Measurements from ENCODE around the gene RDH12.
"Not testable (repeated sequence)": the region's sequence is repeated elsewhere in the genome, so short reads cannot be mapped to it uniquely, and the experiment has no call there.

RDH12 gene

DNA sequence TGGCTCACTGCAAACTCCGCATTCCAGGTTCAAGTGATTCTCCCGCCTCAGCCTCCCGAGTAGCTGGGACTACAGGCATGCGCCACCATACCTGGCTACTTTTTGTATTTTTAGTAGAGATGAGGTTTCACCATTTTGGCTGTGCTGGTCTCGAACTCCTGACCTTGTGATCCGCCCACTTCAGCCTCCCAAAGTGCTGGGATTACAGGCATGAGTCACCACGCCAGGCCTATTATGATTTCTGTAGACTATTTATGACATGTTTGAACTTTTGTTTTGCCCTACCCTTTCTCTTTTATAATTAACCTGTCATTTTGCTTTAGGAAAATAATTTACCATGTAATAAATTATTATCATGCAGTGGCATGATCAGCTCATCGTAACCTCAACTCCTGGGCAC, at the start of gene RDH12:
Gene RDH12, plus strand, starts transcription at position 395 of the 400 bp plus-strand sequence. CDS start 20,757 bp downstream, outside the sequence.
- DNase-seq = not testable (repeated sequence)

GRCh38 chr14:67652189-67652588, 49.5 kb upstream of the RDH12 start:
- DNase-seq = no peak

DNA sequence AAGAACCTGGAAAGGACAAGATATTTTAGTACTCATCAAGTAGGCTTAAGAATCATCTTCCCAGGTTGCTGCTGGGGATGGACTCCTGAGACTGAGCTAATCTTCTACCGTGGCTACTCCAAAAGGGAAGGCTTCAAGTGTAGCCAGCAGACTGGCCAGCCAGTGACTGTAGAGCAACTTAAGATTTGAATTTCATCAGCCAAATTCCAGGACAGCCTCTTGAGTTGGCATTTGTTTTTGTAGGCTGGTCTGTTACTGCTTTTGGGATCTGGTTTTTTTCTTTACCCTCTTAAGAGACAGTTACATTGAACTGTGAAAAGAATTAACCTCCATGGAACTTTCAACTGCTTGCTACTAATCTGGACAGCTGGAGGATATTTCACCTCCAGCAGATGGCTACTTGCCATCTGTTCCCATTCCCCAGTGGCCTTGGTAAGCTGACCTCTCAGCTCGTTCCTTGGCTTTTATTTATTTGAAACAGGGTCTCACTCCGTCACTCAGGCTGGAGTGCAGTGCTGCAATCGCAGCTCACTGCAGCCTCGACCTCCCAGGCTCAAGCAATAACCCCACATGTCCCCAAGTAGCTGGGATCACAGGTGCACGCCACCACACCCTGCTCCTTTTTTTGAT, 47.9 kb upstream of the RDH12 start:
- no peak for DNase-seq

DNA sequence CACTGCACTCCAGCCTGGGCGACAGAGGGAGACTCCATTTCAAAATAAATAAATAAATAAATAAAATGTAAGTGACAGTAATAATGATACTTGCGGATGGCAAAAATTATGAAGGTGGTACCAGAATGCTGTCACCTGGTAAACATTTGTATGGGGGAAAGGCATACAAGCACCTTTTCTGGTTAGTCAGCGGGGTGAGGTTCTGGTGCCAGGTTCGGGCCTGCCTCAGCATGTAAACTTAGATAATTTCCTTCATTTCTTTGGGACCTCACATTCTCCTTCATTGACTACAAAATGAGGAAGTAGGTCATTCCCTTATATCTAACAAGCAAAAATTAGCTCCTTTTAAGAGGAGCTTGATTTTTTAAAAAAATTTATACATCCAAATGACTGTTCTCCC, 38.1 kb upstream of the RDH12 start:
- no peak for DNase-seq

- no peak for DNase-seq
Measured at GRCh38 chr14:67665868-67666267, 35.8 kb upstream of the RDH12 start.

- no peak for DNase-seq
Measured at GRCh38 chr14:67666750-67667449, 34.8 kb upstream of the RDH12 start.

GRCh38 chr14:67668559-67668958, 33.1 kb upstream of the RDH12 start:
- DNase-seq = no peak

DNA sequence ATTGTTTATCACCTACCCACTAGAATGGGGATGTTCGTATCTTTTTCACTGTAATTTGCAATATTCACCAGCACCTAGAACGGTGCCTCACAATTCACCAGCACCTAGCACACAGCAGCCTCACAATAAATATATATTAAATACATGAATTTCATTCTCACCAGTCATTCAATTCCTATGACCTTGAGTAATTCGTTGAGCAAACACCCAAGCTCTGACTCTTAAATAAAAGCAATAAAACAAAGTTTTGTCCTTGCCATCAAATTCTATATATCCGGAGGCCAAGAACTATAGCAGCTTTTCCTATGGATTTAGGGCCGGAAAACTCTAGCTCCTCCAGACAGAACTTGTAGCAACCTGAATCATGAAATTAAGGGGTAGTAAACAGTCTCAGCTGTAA, 28.2 kb upstream of the RDH12 start:
- DNase-seq = no peak

- peak; percentile 69 for DNase-seq
Measured at GRCh38 chr14:67674139-67674479, 27.6 kb upstream of the RDH12 start.

DNA sequence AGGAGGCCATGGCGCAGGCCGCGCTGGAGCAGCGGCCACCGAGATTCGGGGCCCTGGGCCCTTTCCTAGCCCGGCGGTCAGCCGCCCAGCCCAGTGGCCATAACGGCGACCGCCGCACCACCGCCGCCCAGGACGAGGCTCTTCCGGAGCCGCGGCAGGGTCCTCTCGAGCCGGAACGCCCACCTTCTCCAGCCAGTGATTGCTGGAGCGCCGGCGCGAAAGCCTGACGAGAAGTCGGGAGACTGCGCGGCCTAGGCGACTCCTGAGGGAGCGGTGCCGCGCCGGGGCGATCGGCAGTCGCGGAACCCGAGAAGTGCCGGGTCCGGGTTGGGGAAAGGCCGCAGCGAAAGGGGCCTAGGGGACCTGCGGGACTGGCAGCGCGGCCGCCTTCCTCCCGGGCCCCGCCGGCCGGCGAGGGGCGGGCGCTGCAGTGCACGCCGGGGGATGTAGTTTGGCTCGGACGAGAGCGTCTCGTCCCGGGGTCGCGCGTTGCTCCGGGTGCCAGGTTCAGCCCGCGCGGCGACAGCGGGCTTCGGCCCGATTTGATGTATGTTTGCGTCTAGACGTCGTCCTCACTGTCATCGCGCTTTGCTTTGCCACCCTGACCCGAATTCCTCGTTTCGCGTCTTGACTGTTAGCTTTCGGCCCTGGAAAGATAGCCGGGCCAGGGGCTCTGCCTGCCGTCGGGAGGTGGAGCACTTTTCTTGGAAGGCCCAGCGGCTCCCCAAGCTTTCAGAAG, 27.0 kb upstream of the RDH12 start, which contains the start of gene VTI1B:
Gene VTI1B, minus strand, starts transcription at position 153 of the 739 bp plus-strand sequence. Its CDS starts 143 bp downstream, at position 10.
- peak; percentile 93 for DNase-seq

DNA sequence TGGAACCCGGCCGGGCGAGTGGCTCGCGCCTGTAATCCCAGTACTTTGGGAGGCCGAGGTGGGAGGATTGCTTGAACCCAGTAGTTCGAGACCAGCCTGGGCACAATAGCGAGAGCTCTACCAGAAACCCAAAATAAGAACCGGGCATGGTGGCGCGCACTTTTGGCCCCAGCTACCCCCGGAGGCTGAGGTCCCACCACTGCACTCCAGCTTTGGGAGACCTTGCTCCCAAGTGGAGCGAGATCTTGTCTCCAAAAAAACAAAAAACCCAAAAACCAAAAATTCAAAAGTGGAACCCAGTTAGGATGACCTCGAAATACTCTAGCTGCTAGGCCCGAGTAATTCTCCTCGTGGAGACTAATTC, 26.5 kb upstream of the RDH12 start:
- no peak for DNase-seq

DNA sequence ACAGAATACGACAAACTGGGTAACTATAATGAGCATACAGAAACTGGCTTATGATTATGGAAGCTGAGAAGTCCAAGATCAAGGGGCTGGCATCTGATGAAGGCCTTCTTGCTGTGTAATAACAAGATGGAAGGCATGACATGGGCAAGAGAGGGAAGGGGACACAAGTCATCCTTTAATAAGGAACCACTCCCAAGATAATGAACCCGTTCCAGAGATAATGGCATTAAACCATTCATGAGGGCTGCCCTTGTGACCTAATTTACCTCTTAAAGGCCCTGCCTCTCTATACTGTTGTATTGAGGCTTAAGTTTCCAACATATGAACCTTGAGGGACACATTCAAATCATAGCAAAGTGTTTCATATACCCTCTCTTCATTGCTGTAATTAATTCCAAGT, 22.7 kb upstream of the RDH12 start:
- no peak for DNase-seq

DNA sequence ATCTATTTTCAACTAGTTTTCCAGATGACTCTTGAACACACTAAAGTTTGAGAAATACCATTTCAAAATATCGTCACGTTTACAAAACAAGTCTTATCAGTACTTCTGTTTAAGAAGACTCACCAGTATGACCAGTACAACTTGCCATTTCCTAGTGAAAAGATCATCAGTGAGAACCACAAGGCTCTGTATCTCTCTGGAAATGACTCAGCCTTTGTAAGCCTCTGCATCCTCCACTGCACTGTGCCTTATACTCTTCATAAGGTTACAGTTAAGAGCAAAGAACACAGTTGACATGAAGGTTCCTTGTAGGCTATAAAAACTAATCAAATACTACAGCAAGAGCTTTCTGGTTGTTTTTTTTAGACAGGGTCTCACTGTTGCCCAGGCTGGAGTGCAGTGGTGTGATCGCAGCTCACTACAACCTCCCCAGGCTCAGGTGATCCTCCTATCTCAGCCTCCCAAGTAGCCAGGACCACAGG, 21.5 kb upstream of the RDH12 start:
- no peak for DNase-seq

GRCh38 chr14:67680941-67681340, 20.7 kb upstream of the RDH12 start:
- DNase-seq = no peak

DNA sequence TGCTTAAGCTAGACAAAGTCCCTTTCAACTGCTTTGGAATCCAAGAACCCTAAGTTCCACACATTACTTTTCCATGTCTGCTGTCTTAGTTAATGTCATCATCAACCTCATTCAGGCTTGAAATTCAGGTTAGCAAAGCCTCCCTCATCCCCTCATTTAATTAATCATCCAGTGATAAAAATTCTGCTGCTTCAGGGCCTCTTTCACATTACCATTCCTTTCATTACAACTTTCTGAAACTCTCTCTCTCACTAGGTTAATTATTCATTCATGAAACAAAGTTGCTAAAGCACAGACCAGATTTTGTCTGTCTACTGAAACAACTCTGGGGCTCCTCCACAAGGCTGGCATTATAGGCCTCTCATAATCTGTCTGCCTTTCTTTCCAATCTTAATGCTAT, 17.8 kb upstream of the RDH12 start:
- no peak for DNase-seq

GRCh38 chr14:67690011-67690410, 11.7 kb upstream of the RDH12 start:
- DNase-seq = no peak

- DNase-seq = peak; percentile 78
Measured at GRCh38 chr14:67694791-67695393, 6.8 kb upstream of the RDH12 start.

DNA sequence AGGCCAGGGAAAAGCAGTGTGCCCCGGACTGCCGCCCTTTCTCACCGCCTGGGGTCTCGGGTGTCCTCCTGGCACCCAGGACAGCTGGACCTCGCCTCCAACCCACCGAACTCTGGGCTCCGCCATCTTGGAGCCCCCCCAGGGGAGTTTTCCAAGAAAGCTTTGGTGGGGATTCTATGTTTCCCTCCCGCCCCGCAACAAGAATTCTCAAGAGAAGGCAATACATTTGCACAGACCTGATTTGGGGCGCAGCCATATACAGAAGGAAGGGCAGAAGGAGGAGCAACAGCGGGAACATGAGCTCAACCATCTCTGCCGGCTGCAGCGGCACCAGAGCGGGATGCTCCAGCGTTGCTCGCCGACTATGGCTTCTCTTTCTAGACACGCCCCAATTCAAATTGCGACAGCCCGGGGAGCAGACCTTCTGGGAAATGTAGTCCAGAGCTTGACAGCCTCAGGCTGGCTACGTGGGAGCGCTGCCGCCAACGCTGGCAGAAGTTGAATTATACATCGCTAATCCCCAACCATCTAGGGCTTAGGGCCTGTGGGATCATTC, 6.2 kb upstream of the RDH12 start, which contains the start of gene RDH11:
Gene RDH11, minus strand, starts transcription at position 371 of the 556 bp plus-strand sequence. Its CDS starts 61 bp downstream, at position 310.
- peak; percentile 87 for DNase-seq

- DNase-seq = no peak
Measured at GRCh38 chr14:67697006-67697405, 4.7 kb upstream of the RDH12 start.

GRCh38 chr14:67698179-67698578, 3.5 kb upstream of the RDH12 start:
- no peak for DNase-seq

DNA sequence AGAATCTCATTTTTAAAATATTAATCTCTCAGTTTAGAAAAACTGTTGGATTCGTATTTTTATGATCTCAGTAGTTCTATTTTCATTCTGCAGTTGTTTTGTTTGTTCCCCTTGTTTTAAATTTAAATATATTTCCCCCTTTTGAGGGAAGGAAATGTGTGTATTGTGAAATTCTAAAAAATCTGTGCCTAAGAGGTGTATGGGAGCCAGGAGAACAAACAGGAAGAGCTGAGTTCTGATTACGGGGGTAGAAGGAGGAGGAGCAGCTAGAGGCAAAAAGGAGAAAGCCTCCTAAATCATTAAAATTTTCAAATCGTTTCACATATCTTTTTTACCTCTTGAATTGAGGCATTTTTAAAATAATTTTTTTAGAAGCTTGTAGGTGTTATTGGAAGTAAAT, 2.3 kb downstream of the RDH12 start:
- no peak for DNase-seq

DNA sequence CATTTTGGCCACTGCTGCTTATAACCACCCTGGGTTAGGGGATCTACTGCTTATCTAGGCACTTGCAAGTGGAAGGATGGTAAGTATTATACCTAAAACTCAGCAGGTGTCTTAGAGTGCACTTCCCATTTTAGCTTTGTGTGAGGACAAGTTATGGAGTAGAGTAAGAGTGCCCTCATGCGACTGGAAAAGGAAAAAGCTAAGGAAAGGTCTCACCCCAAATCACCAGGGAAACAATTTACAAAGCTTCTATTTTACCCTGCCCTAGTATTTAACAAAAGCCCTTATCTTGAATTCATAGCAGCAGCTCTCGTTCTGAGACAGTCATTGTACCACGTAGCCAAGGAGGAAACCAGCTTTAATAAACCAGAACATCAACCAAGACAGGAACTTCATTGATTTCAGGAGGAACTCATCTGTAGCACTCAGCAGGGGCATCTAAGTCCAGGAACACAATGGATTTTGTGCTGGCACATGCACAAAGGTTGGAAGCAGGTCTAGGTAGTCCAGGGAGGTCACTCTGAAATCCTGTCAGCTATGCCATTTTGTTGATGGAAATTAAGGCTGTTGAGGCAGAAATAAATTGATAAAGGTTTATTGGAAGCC, 2.9 kb downstream of the RDH12 start:
- DNase-seq = no peak

DNA sequence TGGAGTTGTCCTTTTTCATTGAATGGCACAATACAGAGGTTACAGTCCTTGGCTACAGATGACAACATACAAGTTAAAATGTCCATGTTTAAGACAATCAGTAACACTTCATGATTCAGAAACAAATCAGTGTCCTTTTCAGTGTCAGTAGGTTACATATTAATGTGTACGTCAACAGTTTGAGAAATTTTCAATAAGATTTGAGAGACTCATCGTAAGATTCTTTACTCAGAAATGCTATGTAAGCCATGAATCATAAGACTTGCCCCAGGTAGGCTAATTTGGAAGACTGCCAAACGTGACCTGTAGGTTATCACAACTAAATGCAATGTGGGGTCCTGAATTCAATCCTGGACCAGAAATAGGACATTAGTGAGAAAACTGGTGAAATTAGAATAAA, 3.5 kb downstream of the RDH12 start:
- no peak for DNase-seq

Data from left hindlimb (tissue), 1 donor.